Kidney (tissue), 14 donors: Measurements from ENCODE around the gene H3-3A. TPM values are rescaled to one million over a fixed set of nuclear protein-coding genes. Genes with fewer than 3 reads are reported as not detected.

Source experiments
- DNase-seq, 5 donors: peaks; one replicate each; pipeline ENCODE4 v3.0.0-alpha.2; 2013 to 2020
- FAIRE-seq: peaks from 2 replicates; lab custom pipeline; 2012; peaks lifted over from hg19 to GRCh38; lab: Jason Lieb, UNC
- H3K27ac ChIP-seq, 2 donors: one replicate each; pipeline ENCODE4 v1.7.0; 2013; ENCODE audit warnings: low read depth in 2 of 2, low read length in 2 of 2, inconsistent platforms in 1 of 2
- H3K27me3 ChIP-seq: one replicate; pipeline ENCODE4 v1.7.1; 2013; ENCODE audit warnings: low read length, inconsistent platforms; ENCODE audit not compliant: control insufficient read depth, insufficient read depth
- H3K36me3 ChIP-seq, 3 donors: one replicate each; pipeline versions ENCODE4 v1.7.0 to v1.7.1; 2013; ENCODE audit warnings: low read length in 3 of 3, control low read depth in 1 of 3, inconsistent platforms in 1 of 3; ENCODE audit not compliant: insufficient read depth in 3 of 3, control insufficient read depth in 2 of 3
- H3K4me1 ChIP-seq, 3 donors: one replicate each; pipeline versions ENCODE4 v1.7.0 to v1.7.1; 2013; ENCODE audit warnings: low read length in 3 of 3, inconsistent platforms in 1 of 3, low read depth in 1 of 3; ENCODE audit not compliant: control insufficient read depth in 2 of 3, insufficient read depth in 2 of 3
- H3K4me3 ChIP-seq, 3 donors: one replicate each; pipeline versions ENCODE4 v1.7.0 to v1.8.1; 2013; ENCODE audit warnings: low read length in 3 of 3, control low read depth in 1 of 3, inconsistent platforms in 1 of 3
- H3K9ac ChIP-seq, 3 donors: one replicate each; pipeline versions ENCODE4 v1.7.0 to v1.7.1; 2013; ENCODE audit warnings: low read length in 3 of 3, control low read depth in 1 of 3, inconsistent platforms in 1 of 3
- H3K9me3 ChIP-seq, 3 donors: one replicate each; pipeline versions ENCODE4 v1.7.0 to v1.7.1; 2013; ENCODE audit warnings: low read length in 3 of 3, control low read depth in 1 of 3, inconsistent platforms in 1 of 3; ENCODE audit not compliant: control insufficient read depth in 2 of 3, insufficient read depth in 1 of 3
- CTCF ChIP-seq: IDR thresholded peaks from 3 replicates; pipeline ENCODE4 v1.5.1; 2012; ENCODE audit warnings: mild to moderate bottlenecking, moderate library complexity, borderline replicate concordance; ENCODE audit not compliant: insufficient read depth; ENCODE audit errors: extremely low read depth
- intact Hi-C: fragments of 100-400 bp; cut with DNase I; formaldehyde crosslinking; loops from one replicate; pipeline ENCODE4 v1.11.1; 2022
- polyA plus RNA-seq: library from polyadenylated mRNA; stranded (reverse); fragments of 350-450 nt; fragmentation: Illumina TruSeq; extraction: RNeasy Lipid Tissue Mini Kit (QIAGEN cat#74804); gene quantifications from one replicate; pipeline ENCODE4 v1.2.3, GENCODE V29; 2014; ENCODE audit warnings: low read depth, low replicate concordance; ENCODE audit not compliant: insufficient read depth
- total RNA-seq: library from RNA; stranded (reverse); fragmentation: NEBNext Ultra II Directional; extraction: Animal tissue kit (Norgen Biotek cat#: 25700); gene quantifications from one replicate; pipeline ENCODE4 v1.2.1, GENCODE V29; 2021
- donor health status: control.
- donor health status: control.
- donor health status: control.
- donor health status: control.
- donor health status: control.
- donor health status: DM: yes; HTN: yes; CAD: no.
- donor health status: Normal renal cell carcinoma (clear cell type).

Gene H3-3A
- total and polyA plus RNA-seq, 2 donors from 2014 or later = 404 to 524 TPM

GRCh38 chr1:226098870-226099835 is 36.6 kb downstream of the H3-3A start:
- Histone ChIP-seq H3K4me3 (no peak overlapping the region), H3K9me3 (no peaks in the 10 kb centered on the region), H3K27me3 (no peaks in the 10 kb centered on the region), H3K36me3 (no peaks in the 10 kb centered on the region), H3K4me1 (peaks cover 0 to 4% (median 2%) of the 10 kb centered on the region in 3 donors), H3K27ac (no peak overlapping the region), H3K9ac (no peak overlapping the region)
- FAIRE-seq = no peak
- TF ChIP-seq CTCF = no peak
- intact Hi-C loops = no loop called here
- no peak for DNase-seq

- DNase-seq = peak in 4 of 5 donors; percentile 37 to 55 (median 46)
- TF ChIP-seq CTCF = no peak
- intact Hi-C loops = no loop called here
- Histone ChIP-seq H3K4me1 (peaks cover 0 to 4% (median 2%) of the 10 kb centered on the region in 3 donors), H3K9ac (no peak overlapping the region), H3K27ac (no peak overlapping the region), H3K9me3 (no peaks in the 10 kb centered on the region), H3K4me3 (peak overlapping the region; percentile 52 to 59 (median 53)), H3K27me3 (no peaks in the 10 kb centered on the region), H3K36me3 (no peaks in the 10 kb centered on the region)
- FAIRE-seq = no peak
Measured at GRCh38 chr1:226100436-226101391, 38.2 kb downstream of the H3-3A start.

GRCh38 chr1:226104671-226105121 is 42.2 kb downstream of the H3-3A start:
- intact Hi-C loops = no loop called here
- H3K9ac ChIP-seq = no peak overlapping the region
- TF ChIP-seq CTCF = no peak
- no peaks in the 10 kb centered on the region for H3K36me3 ChIP-seq
- H3K4me1 ChIP-seq = peaks cover 0 to 10% (median 2%) of the 10 kb centered on the region in 3 donors
- no peak for FAIRE-seq
- DNase-seq = no peak
- H3K27me3 ChIP-seq = no peaks in the 10 kb centered on the region
- H3K27ac ChIP-seq = no peak overlapping the region
- no peaks in the 10 kb centered on the region for H3K9me3 ChIP-seq
- no peak overlapping the region for H3K4me3 ChIP-seq
